Cardiac fibroblast (primary cell): ENCODE results near the gene ARMH3.
A peak's percentile ranks its signal among the peaks of the same experiment; 100 is the strongest.

Experiments
- DNase-seq, 2 donors: peaks; one replicate each; pipeline versions ENCODE4 v3.0.0 to v3.0.0-alpha.2; 2010; ENCODE audit warnings: low read depth in 2 of 2
- H3K4me3 ChIP-seq, 2 donors: replicated peaks in 1 of 2; 1 replicate in 1 of 2; 2 replicates in 1 of 2; pipeline ENCODE4 v1.5.1; 2011; ENCODE audit warnings: low read depth in 2 of 2, low read length in 2 of 2, mild to moderate bottlenecking in 2 of 2, moderate library complexity in 1 of 2
- TF ChIP-seq, protein P1 (sequence below): IDR thresholded peaks from one replicate; pipeline ENCODE4 v1.5.1; 2011; ENCODE audit warnings: low read depth, mild to moderate bottlenecking, low read length, inconsistent platforms

Gene ARMH3

DNA sequence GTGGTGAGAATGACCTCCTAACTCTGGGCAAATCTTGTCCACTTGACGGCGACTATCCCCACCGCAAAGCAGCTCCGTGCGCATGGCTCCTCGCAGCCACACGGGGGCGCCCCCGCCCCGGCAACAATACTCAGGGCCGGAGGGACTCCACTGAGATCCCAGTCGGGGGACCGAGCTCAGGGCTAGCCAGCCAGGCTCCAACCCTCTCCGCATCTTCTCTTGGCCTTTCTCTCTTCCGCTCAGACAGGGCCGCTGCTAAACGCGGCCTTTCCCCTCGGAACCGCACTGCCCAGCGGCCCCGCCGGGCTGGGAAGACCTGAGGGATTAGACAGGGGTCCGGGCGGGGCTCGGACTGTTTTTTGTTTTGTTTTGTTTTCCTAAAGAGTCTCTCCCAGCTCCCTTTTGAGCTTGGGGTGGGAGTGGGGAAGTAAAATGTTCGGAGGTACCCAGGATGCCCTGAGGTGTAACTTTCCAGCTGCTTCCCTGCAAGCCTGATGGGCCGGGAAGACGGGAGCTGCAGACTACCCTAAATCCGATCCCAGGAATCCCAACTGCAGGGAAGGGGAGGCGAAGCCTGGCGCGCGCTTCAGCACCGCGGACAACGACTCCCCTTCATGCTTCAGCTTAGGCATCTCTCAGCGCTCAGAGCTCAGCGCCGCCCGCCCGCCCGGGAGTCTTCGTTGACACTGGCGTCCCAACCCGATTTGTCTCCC lies 215.1 kb downstream of the ARMH3 start:
- peak; percentile 84 to 88 for DNase-seq
- peak overlapping the region; percentile 28 to 43 for H3K4me3 ChIP-seq
- TF ChIP-seq, protein P1, sequence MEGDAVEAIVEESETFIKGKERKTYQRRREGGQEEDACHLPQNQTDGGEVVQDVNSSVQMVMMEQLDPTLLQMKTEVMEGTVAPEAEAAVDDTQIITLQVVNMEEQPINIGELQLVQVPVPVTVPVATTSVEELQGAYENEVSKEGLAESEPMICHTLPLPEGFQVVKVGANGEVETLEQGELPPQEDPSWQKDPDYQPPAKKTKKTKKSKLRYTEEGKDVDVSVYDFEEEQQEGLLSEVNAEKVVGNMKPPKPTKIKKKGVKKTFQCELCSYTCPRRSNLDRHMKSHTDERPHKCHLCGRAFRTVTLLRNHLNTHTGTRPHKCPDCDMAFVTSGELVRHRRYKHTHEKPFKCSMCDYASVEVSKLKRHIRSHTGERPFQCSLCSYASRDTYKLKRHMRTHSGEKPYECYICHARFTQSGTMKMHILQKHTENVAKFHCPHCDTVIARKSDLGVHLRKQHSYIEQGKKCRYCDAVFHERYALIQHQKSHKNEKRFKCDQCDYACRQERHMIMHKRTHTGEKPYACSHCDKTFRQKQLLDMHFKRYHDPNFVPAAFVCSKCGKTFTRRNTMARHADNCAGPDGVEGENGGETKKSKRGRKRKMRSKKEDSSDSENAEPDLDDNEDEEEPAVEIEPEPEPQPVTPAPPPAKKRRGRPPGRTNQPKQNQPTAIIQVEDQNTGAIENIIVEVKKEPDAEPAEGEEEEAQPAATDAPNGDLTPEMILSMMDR: peak; percentile 98

DNA sequence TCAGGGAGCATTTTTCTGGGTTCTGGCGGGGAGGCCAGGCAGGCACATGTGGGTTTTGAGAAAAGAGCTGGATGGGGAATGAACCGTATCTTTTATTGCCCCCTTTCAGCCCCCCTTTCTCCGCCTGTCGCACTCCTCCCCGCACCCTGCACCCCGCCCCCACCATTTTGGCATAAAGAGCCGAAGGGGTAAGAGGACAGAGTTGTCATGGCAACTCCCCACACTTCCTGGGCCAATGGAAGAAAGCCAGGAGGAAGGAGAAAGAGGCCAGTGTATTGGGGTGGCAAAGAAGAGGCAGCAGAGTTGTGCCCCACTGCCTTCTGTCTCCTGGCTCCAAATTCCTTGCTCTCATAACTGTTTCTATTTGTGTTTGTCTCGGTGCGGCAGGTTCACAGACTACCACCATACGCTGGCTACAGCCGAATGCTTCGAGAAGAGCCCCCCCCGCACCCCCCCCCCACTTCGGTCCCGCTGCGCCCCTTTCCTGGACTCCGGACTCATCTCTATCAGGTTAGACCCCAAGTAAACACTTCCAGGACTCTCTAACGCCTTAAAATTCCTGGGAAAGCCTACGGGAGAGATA lies 215.8 kb downstream of the ARMH3 start:
- TF ChIP-seq, protein P1: no peak
- H3K4me3 ChIP-seq: peak overlapping the region; percentile 23 to 32
- peak; percentile 29 to 54 for DNase-seq

DNA sequence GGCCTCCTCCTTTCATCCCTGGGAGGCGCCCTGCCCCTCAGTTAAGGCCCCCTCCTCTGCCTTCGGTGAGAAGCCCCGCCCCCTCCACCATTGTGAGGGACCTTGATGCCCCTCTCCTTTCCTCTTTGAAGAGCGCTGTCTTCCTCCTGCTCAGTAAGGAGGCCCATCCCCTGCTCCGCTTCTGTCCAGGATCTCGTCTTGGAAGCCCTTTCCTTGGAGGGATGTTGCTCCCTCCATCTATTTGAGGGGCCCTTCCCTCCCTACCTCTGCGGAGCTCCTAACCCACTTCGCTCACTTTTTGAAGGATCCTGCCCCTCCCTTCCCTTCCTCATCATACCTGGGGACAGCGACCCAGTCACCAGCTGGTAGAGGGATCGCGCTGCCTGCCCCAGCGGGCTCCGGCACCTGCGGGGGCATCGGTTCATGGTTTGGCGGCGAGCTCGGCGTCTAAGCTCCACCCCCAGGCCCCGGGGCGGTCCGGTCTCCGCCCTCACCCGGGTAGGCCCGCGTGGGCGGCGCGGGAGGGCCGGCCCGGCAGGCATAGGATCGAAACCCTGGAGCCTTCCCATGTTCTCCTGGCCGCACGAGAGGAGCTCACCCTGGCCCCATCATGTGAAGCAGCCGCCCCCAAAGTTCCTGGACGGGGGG lies 216.4 kb downstream of the ARMH3 start:
- TF ChIP-seq, protein P1: no peak
- DNase-seq: peak in 1 of 2 donors; percentile 48
- H3K4me3 ChIP-seq: peak overlapping the region; percentile 23 to 32

DNA sequence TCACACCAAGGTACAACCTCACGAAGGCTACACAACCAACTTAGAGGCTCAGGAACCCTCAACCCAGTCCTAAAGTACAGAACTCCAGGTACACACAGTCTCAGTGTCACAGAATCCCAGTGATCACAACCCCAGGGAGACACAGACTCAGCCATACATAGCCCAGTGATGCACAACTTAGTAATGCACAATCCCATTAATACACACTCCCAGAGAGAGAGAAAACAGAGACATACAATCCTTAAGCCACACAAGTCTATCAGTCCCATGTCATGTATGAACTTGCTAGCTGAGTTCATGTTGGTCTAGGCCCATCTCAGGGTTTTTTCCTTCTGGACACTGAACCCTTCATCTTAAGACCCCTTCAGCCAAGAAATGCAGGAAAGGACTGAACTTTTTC lies 217.0 kb downstream of the ARMH3 start:
- TF ChIP-seq, protein P1: no peak
- no peak for DNase-seq

DNA sequence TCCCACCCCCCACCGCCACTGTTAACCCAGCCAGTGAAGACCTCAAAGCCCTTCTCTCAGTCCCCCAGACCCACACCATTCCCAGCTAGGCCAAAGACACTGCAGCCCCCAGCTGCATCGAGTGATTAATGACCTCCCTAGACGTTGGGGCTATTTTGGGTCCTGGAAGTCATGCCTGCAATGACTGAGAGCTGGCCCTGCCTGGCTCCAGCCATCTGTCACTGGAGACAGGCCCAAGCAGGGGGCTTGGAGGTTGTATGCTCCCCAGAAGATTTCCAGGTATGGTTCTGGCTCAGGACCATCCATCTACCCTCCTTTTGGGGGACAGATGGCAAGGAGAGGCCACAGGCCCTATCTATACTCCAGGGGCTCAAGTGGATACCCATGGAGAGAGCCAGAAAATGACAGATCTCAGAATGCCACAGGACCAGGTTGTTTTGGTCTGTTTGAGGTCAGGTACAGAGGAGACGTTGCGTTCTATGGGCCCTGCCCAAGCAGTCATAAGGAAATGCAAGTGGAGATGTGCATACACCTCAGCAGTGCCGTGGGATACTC lies 217.5 kb downstream of the ARMH3 start:
- DNase-seq: no peak
- TF ChIP-seq, protein P1: no peak

More for the DNA sequence above, 217.0 kb downstream of the ARMH3 start:
- no peak overlapping the region for H3K4me3 ChIP-seq

DNA sequence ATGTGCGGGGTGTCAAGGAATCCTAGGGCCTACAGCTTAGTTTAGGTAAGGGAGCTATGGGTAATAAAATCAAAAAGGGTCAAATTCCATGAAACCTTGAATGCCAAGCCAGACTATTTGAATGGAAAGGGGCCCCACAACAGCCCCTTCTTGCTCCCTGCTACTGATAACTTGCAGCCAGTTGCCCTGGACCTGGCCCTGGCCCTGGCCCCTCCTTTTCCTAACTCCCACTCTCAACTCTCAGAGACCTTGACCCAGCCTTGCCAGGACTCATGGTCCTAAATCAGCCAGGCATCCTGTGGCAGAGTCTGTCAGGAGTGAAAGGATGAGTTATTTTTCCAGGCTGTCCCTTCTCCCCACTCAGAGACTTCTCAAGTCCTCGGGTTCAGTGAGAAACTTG lies 218.2 kb downstream of the ARMH3 start:
- no peak for DNase-seq
- TF ChIP-seq, protein P1: no peak
- H3K4me3 ChIP-seq: no peak overlapping the region

More for the DNA sequence above, 217.5 kb downstream of the ARMH3 start:
- H3K4me3 ChIP-seq: no peak overlapping the region
